Measurements from ENCODE around the gene FOXD1. TPM values are rescaled to one million over a fixed set of nuclear protein-coding genes. Genes with fewer than 3 reads are reported as not detected.

The FOXD1 gene
- total and polyA plus RNA-seq, 9 of the 15 experiments (the other 6 are each of a cell fraction or from before 2014, with no cell fraction given) = 0.03 to 0.40 (median 0.10) TPM; not detected in 4

- no peak for TF ChIP-seq RFX7 (CRISPR knock-in tag; IDR thresholded peaks at IDR 0.05)
- TF ChIP-seq RREB1 (CRISPR knock-in tag; IDR thresholded peaks at IDR 0.05) = no peak
- TF ChIP-seq SMAD4 (CRISPR knock-in tag; conservative IDR thresholded peaks at IDR 0.05) = 0 out of 2 replicates have a peak, but pooled peaks have one; percentile 48
- no peak for TF ChIP-seq E2F3 (CRISPR knock-in tag; IDR thresholded peaks at IDR 0.05)
- no peak for TF ChIP-seq ZKSCAN8 (CRISPR knock-in tag; IDR thresholded peaks at IDR 0.05)
- TF ChIP-seq ZNF592 (IDR thresholded peaks at IDR 0.05) = peak; percentile 33; the same call in 1 of the 2 replicates
- TF ChIP-seq ETV5 (CRISPR knock-in tag; IDR thresholded peaks at IDR 0.05; ENCODE audit: low read depth) = no peak
- TF ChIP-seq ZBTB1 (CRISPR knock-in tag; IDR thresholded peaks at IDR 0.05; ENCODE audit: borderline replicate concordance, low read depth) = no peak
- TF ChIP-seq ZNF778 (CRISPR knock-in tag; IDR thresholded peaks at IDR 0.05) = no peak
- no peak for TF ChIP-seq SRSF3 (IDR thresholded peaks at IDR 0.05; ENCODE audit: insufficient read depth, low read length)
- TF ChIP-seq ZNF384 (IDR thresholded peaks at IDR 0.05; ENCODE audit: low read depth, low read length) = peak; percentile 91
- TF ChIP-seq TEAD1 (CRISPR knock-in tag; IDR thresholded peaks at IDR 0.05) = peak; percentile 93 to 99
- no peak for TF ChIP-seq RBBP5 (IDR thresholded peaks at IDR 0.05; ENCODE audit: borderline replicate concordance, insufficient read depth, low read length, poor library complexity, severe bottlenecking)
- TF ChIP-seq ZSCAN32 (CRISPR knock-in tag; IDR thresholded peaks at IDR 0.05) = no peak
- TF ChIP-seq KDM1A (IDR thresholded peaks at IDR 0.05) = no peak
- TF ChIP-seq HDAC2 (IDR thresholded peaks at IDR 0.05) = peak; percentile 44; the same call in 1 of the 2 replicates
- TF ChIP-seq ELF1 (tag; IDR thresholded peaks at IDR 0.05) = peak; percentile 57; the same call in 1 of the 2 replicates
- TF ChIP-seq HSF4 (CRISPR knock-in tag; IDR thresholded peaks at IDR 0.05; ENCODE audit: borderline replicate concordance) = no peak
- TF ChIP-seq NONO (IDR thresholded peaks at IDR 0.05; ENCODE audit: low read depth in 2 of 2, low read length in 1 of 2) = 0 out of 4 replicates have a peak, but pooled peaks of 1 of the 2 experiments have one; percentile 24
Measured at GRCh38 chr5:73496984-73497457, 48.4 kb upstream of the FOXD1 start (continued).

Data from K562 (cell line).